Fibroblast of lung (primary cell): ENCODE measurements around the gene DNAH17. TPM values are rescaled to one million over a fixed set of nuclear protein-coding genes. Genes with fewer than 3 reads are reported as not detected.

Experiments used
- DNase-seq, 2 donors: peaks; one replicate each; pipeline versions ENCODE4 v3.0.0 to v3.0.0-alpha.2; 2010; ENCODE audit warnings: low read depth in 2 of 2
- H2AFZ ChIP-seq: 2 replicates; pipeline ENCODE4 v1.5.1; 2012; ENCODE audit warnings: low read length, control low read depth, inconsistent platforms
- H3K27ac ChIP-seq: 2 replicates; pipeline ENCODE4 v1.5.1; 2011; ENCODE audit warnings: low read length, control low read depth; ENCODE audit not compliant: insufficient read depth
- H3K27me3 ChIP-seq: 2 replicates; pipeline ENCODE4 v1.5.1; 2011; ENCODE audit warnings: mild to moderate bottlenecking, low read length; ENCODE audit not compliant: control insufficient read depth, insufficient read depth
- H3K36me3 ChIP-seq: 2 replicates; pipeline ENCODE4 v1.5.1; 2011; ENCODE audit warnings: low read length; ENCODE audit not compliant: control insufficient read depth, insufficient read depth
- H3K4me1 ChIP-seq: 2 replicates; pipeline ENCODE4 v1.5.1; 2011; ENCODE audit warnings: low read length; ENCODE audit not compliant: control insufficient read depth, insufficient read depth; ENCODE audit errors: extremely low read depth
- H3K4me2 ChIP-seq: 2 replicates; pipeline ENCODE4 v1.5.1; 2011; ENCODE audit warnings: low read length, control low read depth; ENCODE audit not compliant: insufficient read depth; ENCODE audit errors: extremely low read depth
- H3K4me3 ChIP-seq, 4 experiments: fragments of 200-600 bp in 1 of 4; sonication (generic) in 1 of 4; replicated peaks in 1 of 4; 2 replicates each; pipeline ENCODE4 v1.5.1; 2011 to 2016; ENCODE audit warnings: low read length in 4 of 4, low read depth in 3 of 4, mild to moderate bottlenecking in 3 of 4, control low read depth in 2 of 4, inconsistent platforms in 1 of 4, mixed read lengths in 1 of 4; ENCODE audit not compliant: insufficient read depth in 1 of 4; ENCODE audit errors: control extremely low read depth in 1 of 4
- H3K79me2 ChIP-seq: 2 replicates; pipeline ENCODE4 v1.5.1; 2012; ENCODE audit warnings: mild to moderate bottlenecking, low read length, inconsistent platforms; ENCODE audit not compliant: control insufficient read depth, insufficient read depth
- H3K9ac ChIP-seq: 2 replicates; pipeline ENCODE4 v1.5.1; 2011; ENCODE audit warnings: mild to moderate bottlenecking, low read length, control low read depth; ENCODE audit not compliant: insufficient read depth
- H3K9me3 ChIP-seq: 2 replicates; pipeline ENCODE4 v1.5.1; 2012; ENCODE audit warnings: low read depth, low read length; ENCODE audit not compliant: control insufficient read depth, insufficient read depth
- H4K20me1 ChIP-seq: 2 replicates; pipeline ENCODE4 v1.5.1; 2011; ENCODE audit warnings: low read length; ENCODE audit not compliant: control insufficient read depth, insufficient read depth; ENCODE audit errors: extremely low read depth
- EZH2 ChIP-seq: IDR thresholded peaks from 2 replicates; pipeline ENCODE4 v1.5.1; 2012; ENCODE audit warnings: low read length, control low read depth, mild to moderate bottlenecking; ENCODE audit errors: missing control alignments
- polyA plus RNA-seq, 2 donors: library from polyadenylated mRNA; depleted of rRNA in 1 of 2; stranded (reverse) in 1 of 2; unstranded in 1 of 2; fragments of >200 nt; gene quantifications; 2 replicates each; pipeline ENCODE4 v1.2.1, GENCODE V29; 2011 to 2012; ENCODE audit warnings: missing spikeins in 1 of 2
- total RNA-seq: library from RNA; depleted of rRNA; stranded (reverse); fragments of >200 nt; gene quantifications from 2 replicates; pipeline ENCODE4 v1.2.1, GENCODE V29; 2014
- TF ChIP-seq, protein P1 (sequence below), 2 donors: IDR thresholded peaks in 1 of 2; conservative IDR thresholded peaks in 1 of 2; 1 replicate in 1 of 2; 2 replicates in 1 of 2; pipeline ENCODE4 v1.5.1; 2011 to 2012; ENCODE audit warnings: low read length in 2 of 2, control low read depth in 1 of 2, inconsistent platforms in 1 of 2, low read depth in 1 of 2, mild to moderate bottlenecking in 1 of 2

The DNAH17 gene
- total and polyA plus RNA-seq, 2 donors (not counting 1 experiment from before 2014, with no cell fraction given): not detected

DNA sequence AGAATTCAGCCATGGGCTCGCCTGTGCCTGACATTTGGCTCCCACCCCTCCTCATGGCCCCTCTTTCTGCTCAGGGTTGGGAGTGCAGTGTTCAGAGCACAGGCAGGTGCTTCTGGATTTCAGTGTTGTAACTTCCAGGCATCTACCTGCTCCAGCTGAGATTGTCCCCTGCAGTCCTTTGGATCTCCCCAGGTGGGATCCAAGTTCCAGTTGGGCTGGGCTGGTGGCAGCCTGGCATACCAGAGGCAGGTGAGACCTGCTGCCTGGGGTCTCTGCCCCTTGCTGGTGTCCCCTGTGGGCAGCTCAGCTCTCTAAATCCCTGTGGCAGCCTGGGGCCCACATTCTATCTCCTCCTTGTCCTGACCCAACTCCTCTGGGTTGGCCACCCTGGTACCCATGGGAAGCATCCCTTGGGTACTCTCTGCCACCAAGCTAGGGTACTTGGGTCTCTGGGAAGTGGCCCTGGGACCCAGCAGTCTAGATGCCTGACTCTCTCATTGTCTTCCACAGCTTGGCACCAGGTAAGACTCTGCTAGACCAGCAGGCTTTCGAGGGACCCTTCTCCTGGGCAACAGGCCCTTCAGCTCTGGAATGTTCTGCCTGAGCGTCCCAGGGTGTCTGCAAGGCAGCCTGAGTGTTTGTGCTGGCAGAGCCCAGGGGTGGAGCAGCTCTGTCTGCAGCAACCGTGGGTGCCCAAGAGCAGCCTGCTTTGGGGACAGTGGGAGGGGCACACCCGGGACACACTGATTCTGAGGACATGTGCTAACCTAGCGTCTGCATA, 42.5 kb downstream of the DNAH17 start:
- Histone ChIP-seq H3K9ac (no peak overlapping the region), H3K9me3 (no peaks in the 10 kb centered on the region), H3K27me3 (peaks cover 11% of the 10 kb centered on the region), H3K36me3 (no peaks in the 10 kb centered on the region), H3K79me2 (no peaks in the 10 kb centered on the region), H3K4me1 (no peaks in the 10 kb centered on the region), H3K4me3 (no peak overlapping the region), H3K27ac (no peak overlapping the region), H3K4me2 (no peak overlapping the region), H2AFZ (no peak overlapping the region), H4K20me1 (no peaks in the 10 kb centered on the region)
- no peak for DNase-seq
- TF ChIP-seq, protein P1, sequence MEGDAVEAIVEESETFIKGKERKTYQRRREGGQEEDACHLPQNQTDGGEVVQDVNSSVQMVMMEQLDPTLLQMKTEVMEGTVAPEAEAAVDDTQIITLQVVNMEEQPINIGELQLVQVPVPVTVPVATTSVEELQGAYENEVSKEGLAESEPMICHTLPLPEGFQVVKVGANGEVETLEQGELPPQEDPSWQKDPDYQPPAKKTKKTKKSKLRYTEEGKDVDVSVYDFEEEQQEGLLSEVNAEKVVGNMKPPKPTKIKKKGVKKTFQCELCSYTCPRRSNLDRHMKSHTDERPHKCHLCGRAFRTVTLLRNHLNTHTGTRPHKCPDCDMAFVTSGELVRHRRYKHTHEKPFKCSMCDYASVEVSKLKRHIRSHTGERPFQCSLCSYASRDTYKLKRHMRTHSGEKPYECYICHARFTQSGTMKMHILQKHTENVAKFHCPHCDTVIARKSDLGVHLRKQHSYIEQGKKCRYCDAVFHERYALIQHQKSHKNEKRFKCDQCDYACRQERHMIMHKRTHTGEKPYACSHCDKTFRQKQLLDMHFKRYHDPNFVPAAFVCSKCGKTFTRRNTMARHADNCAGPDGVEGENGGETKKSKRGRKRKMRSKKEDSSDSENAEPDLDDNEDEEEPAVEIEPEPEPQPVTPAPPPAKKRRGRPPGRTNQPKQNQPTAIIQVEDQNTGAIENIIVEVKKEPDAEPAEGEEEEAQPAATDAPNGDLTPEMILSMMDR (conservative IDR thresholded peaks at IDR 0.05 in 1 of 2, IDR thresholded peaks at IDR 0.05 in 1 of 2; ENCODE audit: low read depth in 1 of 2, low read length in 2 of 2): no peak
- no peak for TF ChIP-seq EZH2

DNA sequence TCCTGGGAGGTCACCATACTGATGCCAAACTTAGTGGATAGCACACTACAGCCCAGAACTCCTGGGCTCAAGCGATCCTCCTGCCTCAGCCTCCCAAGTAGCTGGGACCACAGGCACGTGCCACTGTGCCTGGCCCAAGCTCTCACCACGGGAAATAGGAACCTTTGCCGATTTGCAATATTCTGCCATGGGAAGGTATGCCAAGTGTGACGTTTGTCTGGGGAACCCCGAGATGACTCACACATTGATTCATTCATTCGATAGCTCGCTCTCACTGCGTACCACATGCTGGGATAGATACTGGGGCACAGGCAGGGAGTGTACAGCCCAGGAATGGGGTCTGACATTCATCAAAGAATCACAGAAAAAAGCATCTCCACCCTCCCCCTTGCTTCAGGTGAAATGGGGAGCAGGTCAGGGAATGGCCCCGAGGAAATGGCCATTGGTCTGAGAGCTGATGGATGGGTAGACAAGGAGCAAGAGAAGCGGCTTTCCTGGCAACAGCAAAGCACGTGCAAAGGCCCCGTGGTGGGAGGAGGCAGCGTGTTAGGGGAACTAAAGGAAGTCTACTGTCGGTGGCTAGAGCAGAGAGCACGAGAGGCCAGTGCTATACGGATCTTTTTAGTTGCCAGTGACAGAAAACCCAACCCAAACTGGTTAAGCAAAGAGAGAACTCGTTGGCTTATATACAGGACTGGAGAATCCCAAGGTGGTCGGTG, 44.1 kb downstream of the DNAH17 start:
- Histone ChIP-seq H3K4me3 (no peak overlapping the region), H3K36me3 (no peaks in the 10 kb centered on the region), H3K4me2 (no peak overlapping the region), H3K27me3 (peaks cover 11% of the 10 kb centered on the region), H3K27ac (no peak overlapping the region), H3K79me2 (no peaks in the 10 kb centered on the region), H3K4me1 (no peaks in the 10 kb centered on the region), H2AFZ (no peak overlapping the region), H3K9me3 (no peaks in the 10 kb centered on the region), H3K9ac (no peak overlapping the region), H4K20me1 (no peaks in the 10 kb centered on the region)
- TF ChIP-seq, protein P1 (conservative IDR thresholded peaks at IDR 0.05 in 1 of 2, IDR thresholded peaks at IDR 0.05 in 1 of 2; ENCODE audit: low read depth in 1 of 2, low read length in 2 of 2): no peak
- TF ChIP-seq EZH2: no peak
- peak; percentile 7 to 85 for DNase-seq

DNA sequence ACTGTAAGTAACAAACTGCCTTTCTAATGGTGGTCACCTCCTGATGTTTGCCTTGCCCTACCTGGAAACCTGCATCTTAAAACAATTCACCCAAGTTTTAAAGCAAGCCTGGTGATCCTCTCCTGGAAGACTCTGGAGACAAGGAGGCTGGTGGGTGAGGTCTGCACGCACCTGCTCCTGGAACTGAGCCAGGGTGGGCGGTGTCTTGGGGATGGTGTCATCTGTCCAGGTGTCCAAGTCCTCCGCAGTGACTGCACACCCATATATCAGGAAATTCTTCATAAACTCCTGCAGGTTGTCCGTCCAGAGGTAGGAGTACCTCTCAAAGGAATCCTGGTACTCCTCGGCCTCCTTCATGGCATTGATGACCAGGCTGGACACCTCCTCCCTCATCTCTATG, 44.9 kb downstream of the DNAH17 start:
- no peak overlapping the region for H3K4me3 ChIP-seq
- no peaks in the 10 kb centered on the region for H3K9me3 ChIP-seq
- H3K36me3 ChIP-seq: no peaks in the 10 kb centered on the region
- H3K27ac ChIP-seq: no peak overlapping the region
- H3K4me1 ChIP-seq: no peaks in the 10 kb centered on the region
- TF ChIP-seq EZH2: no peak
- TF ChIP-seq, protein P1 (conservative IDR thresholded peaks at IDR 0.05 in 1 of 2, IDR thresholded peaks at IDR 0.05 in 1 of 2; ENCODE audit: low read depth in 1 of 2, low read length in 2 of 2): no peak
- no peak overlapping the region for H2AFZ ChIP-seq
- H3K27me3 ChIP-seq: peaks cover 11% of the 10 kb centered on the region
- no peak overlapping the region for H3K4me2 ChIP-seq
- no peak overlapping the region for H3K9ac ChIP-seq
- no peak for DNase-seq
- H4K20me1 ChIP-seq: no peaks in the 10 kb centered on the region
- H3K79me2 ChIP-seq: no peaks in the 10 kb centered on the region
